ENCODE results near the gene PDPR.

DNA sequence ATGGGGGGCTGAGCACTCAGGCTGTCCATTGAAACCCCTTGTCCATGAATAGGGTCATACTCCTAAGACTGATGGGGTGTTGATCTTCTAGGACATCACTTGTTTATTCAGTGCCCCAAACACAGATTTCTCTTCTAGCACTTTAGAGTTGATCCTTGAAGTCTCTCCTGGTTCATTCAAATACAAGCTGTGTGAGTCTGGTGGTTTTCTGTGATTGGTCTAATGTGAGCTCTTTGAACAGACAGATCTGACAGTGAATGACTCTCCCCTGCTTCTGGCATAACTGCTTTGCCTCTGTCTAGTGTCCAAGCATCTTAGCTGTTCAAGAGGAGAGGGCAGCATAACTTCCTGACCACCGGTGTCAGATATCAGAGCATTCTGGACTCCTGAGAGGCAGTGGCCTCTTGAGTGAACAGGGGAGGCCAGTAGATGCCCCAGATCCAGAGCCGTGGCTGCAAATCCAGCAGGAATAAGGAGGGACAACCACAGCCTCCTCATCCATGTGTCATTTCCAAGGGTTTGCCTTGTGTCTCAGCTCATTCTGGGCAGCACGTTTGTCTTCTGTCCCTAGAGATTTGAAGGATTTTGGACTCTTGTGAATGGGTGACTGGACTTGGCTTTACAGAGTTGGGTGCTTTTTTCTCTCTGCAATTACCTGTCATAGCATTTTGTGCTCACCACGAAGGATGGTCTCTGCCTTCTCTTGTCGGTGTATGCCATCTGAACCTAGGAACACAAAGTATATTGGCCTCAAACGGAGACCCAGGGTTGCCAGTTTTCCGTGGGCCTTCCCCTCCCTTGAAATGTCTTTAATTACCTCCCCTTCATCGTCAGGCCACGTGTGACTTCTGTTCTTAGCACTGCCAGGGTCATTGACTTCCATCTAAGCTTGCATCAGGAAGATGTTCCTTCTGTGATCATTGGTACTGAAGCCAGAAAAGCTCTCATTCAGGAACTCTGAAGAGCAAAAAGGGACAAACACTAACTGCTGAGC, 45.5 kb downstream of the PDPR start:
- TF ChIP-seq POLR2A (IDR thresholded peaks at IDR 0.05; ENCODE audit: low read depth, low read length) = no peak
- no peak for TF ChIP-seq POLR2AphosphoS5 (IDR thresholded peaks at IDR 0.05; ENCODE audit: low read depth, low read length)
- no peak for TF ChIP-seq TAF1 (IDR thresholded peaks at IDR 0.05; ENCODE audit: borderline replicate concordance, low read depth, low read length)

Data from GM12892 (cell line).